DND-41 (cell line): ENCODE results near the gene HAP1.

ENCODE experiments used
- ATAC-seq: fragments of 200-7000 bp; cut with Tn5 transposase; 3 replicates; pipeline ENCODE4 v1.9.1; 2021; ENCODE audit warnings: low read depth; ENCODE audit not compliant: insufficient read depth
- DNase-seq: peaks from one replicate; pipeline ENCODE4 v3.0.0-alpha.2; 2020
- H2AFZ ChIP-seq: 2 replicates; pipeline ENCODE4 v1.6.0; 2012; ENCODE audit warnings: low read depth, low read length
- H3K27ac ChIP-seq: 2 replicates; pipeline ENCODE4 v1.5.1; 2012; ENCODE audit warnings: low read length, inconsistent platforms
- H3K27me3 ChIP-seq: fragments of 200-600 bp; sonication (generic); 2 replicates; pipeline ENCODE4 v1.6.0; 2012; ENCODE audit warnings: low read length, mild to moderate bottlenecking, inconsistent platforms; ENCODE audit not compliant: insufficient read depth, poor library complexity
- H3K36me3 ChIP-seq: 2 replicates; pipeline ENCODE4 v1.5.1; 2012; ENCODE audit warnings: low read length, inconsistent platforms; ENCODE audit not compliant: insufficient read depth
- H3K4me1 ChIP-seq: 2 replicates; pipeline ENCODE4 v1.5.1; 2012; ENCODE audit warnings: mild to moderate bottlenecking, low read length; ENCODE audit not compliant: insufficient read depth
- H3K4me2 ChIP-seq: 2 replicates; pipeline ENCODE4 v1.6.0; 2012; ENCODE audit warnings: mild to moderate bottlenecking, moderate library complexity, low read length, inconsistent platforms; ENCODE audit not compliant: insufficient read depth
- H3K4me3 ChIP-seq, 2 experiments: fragments of 200-600 bp in 1 of 2; shearing (Covaris generic) in 1 of 2; 2 replicates each; pipeline ENCODE4 v1.5.1; 2012 to 2016; ENCODE audit warnings: inconsistent platforms in 2 of 2, low read length in 2 of 2, mild to moderate bottlenecking in 2 of 2, low read depth in 1 of 2, moderate library complexity in 1 of 2
- H3K79me2 ChIP-seq: 2 replicates; pipeline ENCODE4 v1.6.0; 2012; ENCODE audit warnings: low read length, inconsistent platforms; ENCODE audit not compliant: insufficient read depth
- H3K9ac ChIP-seq: 2 replicates; pipeline ENCODE4 v1.6.0; 2012; ENCODE audit warnings: low read depth, mild to moderate bottlenecking, inconsistent platforms, low read length, moderate library complexity
- H3K9me3 ChIP-seq: 2 replicates; pipeline ENCODE4 v1.5.1; 2012; ENCODE audit warnings: low read length, moderate library complexity, mild to moderate bottlenecking, inconsistent platforms; ENCODE audit not compliant: insufficient read depth, severe bottlenecking
- H4K20me1 ChIP-seq: 2 replicates; pipeline ENCODE4 v1.6.0; 2012; ENCODE audit warnings: low read length; ENCODE audit not compliant: insufficient read depth
- CTCF ChIP-seq: IDR thresholded peaks from 2 replicates; pipeline ENCODE4 v1.5.1; 2012; ENCODE audit warnings: borderline replicate concordance, low read length, moderate library complexity, mild to moderate bottlenecking; ENCODE audit not compliant: poor library complexity, severe bottlenecking; ENCODE audit errors: extremely low read depth
- EZH2 ChIP-seq: IDR thresholded peaks from 3 replicates; pipeline ENCODE4 v1.6.1; 2012; ENCODE audit warnings: borderline replicate concordance, low read depth, mild to moderate bottlenecking, moderate library complexity, low read length, inconsistent platforms; ENCODE audit not compliant: severe bottlenecking

HAP1 gene

GRCh38 chr17:41766135-41766534 lies 31.7 kb upstream of the HAP1 start:
- Histone ChIP-seq H3K27me3 (no peaks in the 10 kb centered on the region), H3K9ac (no peak overlapping the region), H3K4me3 (no peak overlapping the region), H3K4me1 (no peaks in the 10 kb centered on the region), H2AFZ (no peak overlapping the region), H3K9me3 (no peaks in the 10 kb centered on the region), H3K27ac (no peak overlapping the region), H3K4me2 (no peak overlapping the region), H4K20me1 (no peaks in the 10 kb centered on the region), H3K79me2 (no peaks in the 10 kb centered on the region), H3K36me3 (no peaks in the 10 kb centered on the region)
- DNase-seq (no peak), ATAC-seq (no peak)
- TF ChIP-seq CTCF = no peak

DNA sequence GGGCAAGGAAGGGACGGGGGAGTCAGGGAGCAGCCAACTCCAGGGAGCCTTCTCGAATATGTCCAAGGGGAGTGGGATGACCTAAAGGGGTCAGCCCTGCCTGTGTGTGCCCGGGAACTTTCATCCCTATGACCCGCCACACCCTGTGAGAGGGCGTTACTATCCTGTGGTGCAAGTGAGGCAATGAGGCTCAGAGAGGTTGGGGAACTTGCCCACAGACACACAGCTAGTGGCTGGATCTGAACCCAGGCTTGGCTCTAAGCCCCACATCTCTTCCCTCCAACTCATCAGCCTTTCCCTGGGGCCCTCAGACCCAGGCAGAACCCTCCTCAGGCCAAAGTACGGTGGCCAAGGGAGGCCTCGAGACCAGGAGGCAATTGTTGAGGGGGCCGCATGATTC lies 28.9 kb upstream of the HAP1 start:
- Histone ChIP-seq H2AFZ (no peak overlapping the region), H3K9me3 (no peaks in the 10 kb centered on the region), H3K4me1 (no peaks in the 10 kb centered on the region), H3K4me3 (no peak overlapping the region), H3K79me2 (no peaks in the 10 kb centered on the region), H4K20me1 (no peaks in the 10 kb centered on the region), H3K27ac (no peak overlapping the region), H3K9ac (no peak overlapping the region), H3K27me3 (no peaks in the 10 kb centered on the region), H3K4me2 (no peak overlapping the region), H3K36me3 (no peaks in the 10 kb centered on the region)
- no peak for TF ChIP-seq CTCF
- no peak for TF ChIP-seq EZH2
- ATAC-seq (no peak), DNase-seq (no peak)

GRCh38 chr17:41762841-41763240 lies 28.4 kb upstream of the HAP1 start:
- ATAC-seq (no peak), DNase-seq (no peak)
- TF ChIP-seq EZH2 = no peak
- TF ChIP-seq CTCF = no peak
- no peak overlapping the region for H3K4me2 ChIP-seq
- H3K4me1 ChIP-seq = no peaks in the 10 kb centered on the region
- H3K27ac ChIP-seq = no peak overlapping the region
- no peak overlapping the region for H2AFZ ChIP-seq
- H3K9ac ChIP-seq = no peak overlapping the region
- no peaks in the 10 kb centered on the region for H3K79me2 ChIP-seq
- no peaks in the 10 kb centered on the region for H3K27me3 ChIP-seq
- H3K36me3 ChIP-seq = no peaks in the 10 kb centered on the region
- H4K20me1 ChIP-seq = no peaks in the 10 kb centered on the region
- H3K4me3 ChIP-seq = no peak overlapping the region
- H3K9me3 ChIP-seq = no peaks in the 10 kb centered on the region

DNA sequence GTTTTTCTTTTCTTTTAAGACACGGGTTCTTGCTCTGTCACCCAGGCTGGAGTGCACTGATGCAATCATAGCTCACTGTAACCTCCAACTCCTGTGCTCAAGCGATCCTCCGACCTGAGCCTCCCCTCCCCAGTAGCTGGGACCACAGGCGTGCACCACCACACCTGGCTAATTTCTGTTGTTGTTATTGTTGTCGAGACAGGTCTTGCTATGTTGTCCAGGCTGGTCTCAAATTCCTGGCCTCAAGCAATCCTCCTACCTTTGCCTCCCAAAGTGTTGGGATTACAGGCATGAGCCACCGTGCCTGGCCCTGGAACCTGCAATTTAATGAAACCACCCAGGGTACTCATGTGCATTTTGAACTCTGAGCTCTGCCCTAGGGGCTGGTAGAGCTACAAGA lies 27.9 kb upstream of the HAP1 start:
- ATAC-seq (no peak), DNase-seq (no peak)
- Histone ChIP-seq H3K9me3 (no peaks in the 10 kb centered on the region), H3K4me2 (no peak overlapping the region), H3K9ac (no peak overlapping the region), H2AFZ (no peak overlapping the region), H3K27me3 (no peaks in the 10 kb centered on the region), H3K36me3 (no peaks in the 10 kb centered on the region), H3K27ac (no peak overlapping the region), H3K4me3 (no peak overlapping the region), H4K20me1 (no peaks in the 10 kb centered on the region), H3K79me2 (no peaks in the 10 kb centered on the region), H3K4me1 (no peaks in the 10 kb centered on the region)
- TF ChIP-seq CTCF (no peak), EZH2 (no peak)
